Heart right ventricle (tissue), 16 donors: ENCODE results near the gene ATP5ME. TPM values are rescaled to one million over a fixed set of nuclear protein-coding genes. Genes with fewer than 3 reads are reported as not detected.

Experiments
- ATAC-seq, 8 donors: fragments of 200-7000 bp; cut with Tn5 transposase; one replicate each; pipeline ENCODE4 v1.9.1; 2020; ENCODE audit warnings: mild to moderate bottlenecking in 8 of 8, moderate library complexity in 8 of 8, moderate number of reproducible peaks in 1 of 8
- DNase-seq, 2 donors: peaks; one replicate each; pipeline ENCODE4 v3.0.0-alpha.2; 2020
- H3K27ac ChIP-seq, 10 donors: fragments of 200-600 bp; sonication (generic) in 2 of 10; one replicate each; pipeline versions ENCODE4 v1.5.0 to v1.8.0; 2020 to 2022; ENCODE audit warnings: mild to moderate bottlenecking in 3 of 10
- H3K27me3 ChIP-seq, 7 donors: fragments of 200-600 bp; one replicate each; pipeline ENCODE4 v1.8.0; 2021 to 2022; ENCODE audit warnings: mild to moderate bottlenecking in 2 of 7
- H3K36me3 ChIP-seq, 9 donors: fragments of 200-600 bp; sonication (generic) in 1 of 9; one replicate each; pipeline versions ENCODE4 v1.5.0 to v1.8.0; 2020 to 2022; ENCODE audit warnings: mild to moderate bottlenecking in 2 of 9
- H3K4me1 ChIP-seq, 9 donors: fragments of 200-600 bp; sonication (generic) in 1 of 9; one replicate each; pipeline versions ENCODE4 v1.5.0 to v1.8.0; 2020 to 2022; ENCODE audit warnings: mild to moderate bottlenecking in 4 of 9
- H3K4me3 ChIP-seq, 10 donors: fragments of 200-600 bp; sonication (generic) in 2 of 10; one replicate each; pipeline versions ENCODE4 v1.5.0 to v1.8.0; 2020 to 2022; ENCODE audit warnings: mild to moderate bottlenecking in 7 of 10, moderate library complexity in 2 of 10
- H3K9me3 ChIP-seq, 11 donors: fragments of 200-600 bp in 10 of 11; sonication (generic) in 2 of 11; one replicate each; pipeline versions ENCODE4 v1.5.0 to v1.8.0; 2013 to 2022; ENCODE audit warnings: mild to moderate bottlenecking in 2 of 11, control low read depth in 1 of 11, moderate library complexity in 1 of 11
- CTCF ChIP-seq, 9 donors: fragments of 200-600 bp; sonication (generic) in 2 of 9; IDR thresholded peaks; one replicate each; pipeline versions ENCODE4 v1.5.0 to v1.8.0; 2021 to 2022; ENCODE audit warnings: antibody characterized with exemption in 9 of 9, mild to moderate bottlenecking in 5 of 9, moderate library complexity in 1 of 9
- WGBS, 2 donors: extraction: QIAGEN DNeasy Blood & Tissue Kit; methylation state at CpG; one replicate each; pipeline ENCODE4 v1.1.7; 2013; ENCODE audit warnings: inconsistent platforms in 1 of 2; 5-methylcytosine and 5-hydroxymethylcytosine counted together
- intact Hi-C, 10 donors: fragments of 100-400 bp; cut with DNase I; formaldehyde crosslinking; loops; one replicate each; pipeline versions ENCODE4 v1.11.1 to v1.14.2; 2022
- polyA plus RNA-seq, 2 donors: library from polyadenylated mRNA; stranded (reverse); fragments of 200-250 nt; gene quantifications; one replicate each; pipeline ENCODE4 v1.2.3, GENCODE V29; 2013
- total RNA-seq, 10 donors: library from RNA; stranded (reverse); fragmentation: NEBNext Ultra II Directional in 3 of 10; extraction: Animal tissue kit (Norgen Biotek cat#: 25700) in 3 of 10; gene quantifications; one replicate each; pipeline versions ENCODE4 v1.2.1 to v1.2.4, GENCODE V29; 2021 to 2023
- donor health status: Arrhythmogenic right ventricular cardiomyopathy.
- donor health status: ischemic (EF 13 %, LVEDD 7.1; RV severe dilation, severe dysfunction).
- donor health status: healthy with polysubstance abuse.
- donor health status: DM: no; HTN: yes; CAD: no.
- donor health status: DM: no; HTN: no; CAD: no.
- donor health status: ischemic (EF 25% LVEDD 6.9; RV normal size, moderate dysfunction).
- donor health status: ischemic (EF 25% LVEDD 5.7; RV mildly dilated, moderate dysfunction).
- donor health status: healthy.
- donor health status: DM: yes; HTN: yes; CAD: no.
- donor health status: Ischemic cardiomyopathy.
- donor health status: ischemic (EF 35%, LVEDD 5.7; RV mildly dilated, moderate dysfunction).
- donor health status: nonischemic (EF 11% LVEDD 7.7; RV severe dilation, severe dysfunction).
- donor health status: DM: yes; HTN: yes; CAD: no.
- donor health status: PGD.
- donor health status: ischemic (EF 29% LVEDD 5.4; RV normal size, mild dysfunction).
- donor health status: nonischemic (EF 23%, LVEDD 6.1; RV moderate dilation, normal function).

ATP5ME gene
- total and polyA plus RNA-seq, 12 donors: 651 to 4,239 (median 1,012) TPM

GRCh38 chr4:679629-680028, 5.6 kb upstream of the ATP5ME start:
- peaks cover 0 to 5% (median 0%) of the 10 kb centered on the region in 9 donors for H3K36me3 ChIP-seq
- H3K4me3 ChIP-seq: no peak overlapping the region
- ATAC-seq: no peak
- H3K4me1 ChIP-seq: peaks cover 12 to 49% (median 35%) of the 10 kb centered on the region in 9 donors
- no peaks in the 10 kb centered on the region for H3K27me3 ChIP-seq
- 88 to 90% methylated on average over 11 of the region's 11 CpGs for WGBS, 2 donors
- intact Hi-C loops: loop anchor here in 1 of 10 donors (10.0 kb wide), 1 partner anchor 255 kb away; the partner anchor contains the start of genes GAK and TMEM175
- no peak overlapping the region for H3K27ac ChIP-seq
- H3K9me3 ChIP-seq: no peaks in the 10 kb centered on the region
- no peak for DNase-seq
- no peak for TF ChIP-seq CTCF (IDR thresholded peaks at IDR 0.05)

- no peak for TF ChIP-seq CTCF (IDR thresholded peaks at IDR 0.05)
- intact Hi-C loops: no loop called here
- Histone ChIP-seq H3K27me3 (no peaks in the 10 kb centered on the region), H3K36me3 (peaks cover 0 to 5% (median 0%) of the 10 kb centered on the region in 9 donors), H3K9me3 (no peaks in the 10 kb centered on the region), H3K4me3 (no peak overlapping the region), H3K4me1 (peaks cover 12 to 46% (median 34%) of the 10 kb centered on the region in 9 donors), H3K27ac (no peak overlapping the region)
- WGBS, 2 donors: 79 to 89% methylated on average over 13 of the region's 13 CpGs
- DNase-seq: no peak
- no peak for ATAC-seq
These were observed 5.0 kb upstream of the ATP5ME start for GRCh38 chr4:679104-679481.

- Histone ChIP-seq H3K4me3 (no peak overlapping the region), H3K36me3 (peaks cover 0 to 5% (median 0%) of the 10 kb centered on the region in 9 donors), H3K4me1 (peaks cover 9 to 42% (median 30%) of the 10 kb centered on the region in 9 donors), H3K27me3 (no peaks in the 10 kb centered on the region), H3K9me3 (no peaks in the 10 kb centered on the region), H3K27ac (no peak overlapping the region)
- DNase-seq (no peak), ATAC-seq (no peak)
- 81 to 83% methylated on average over 14 of the region's 14 CpGs for WGBS, 2 donors
- TF ChIP-seq CTCF (IDR thresholded peaks at IDR 0.05): no peak
- intact Hi-C loops: no loop called here
These were observed 4.4 kb upstream of the ATP5ME start for GRCh38 chr4:678331-679103.

- no peak for TF ChIP-seq CTCF (IDR thresholded peaks at IDR 0.05)
- H3K27ac ChIP-seq: no peak overlapping the region
- no peak overlapping the region for H3K4me3 ChIP-seq
- H3K27me3 ChIP-seq: no peaks in the 10 kb centered on the region
- no peaks in the 10 kb centered on the region for H3K9me3 ChIP-seq
- peaks cover 0 to 10% (median under 1%) of the 10 kb centered on the region in 9 donors for H3K36me3 ChIP-seq
- ATAC-seq: no peak
- H3K4me1 ChIP-seq: peaks cover 13 to 44% (median 32%) of the 10 kb centered on the region in 9 donors
- WGBS, 2 donors: 67 to 84% methylated on average over 26 of the region's 26 CpGs
- intact Hi-C loops: no loop called here
- no peak for DNase-seq
These were observed 3.6 kb upstream of the ATP5ME start for GRCh38 chr4:677431-678293.
